A549 (cell line): ENCODE results near the gene XPO1. TPM values are rescaled to one million over a fixed set of nuclear protein-coding genes. Genes with fewer than 3 reads are reported as not detected.

Source experiments
- ATAC-seq, 2 experiments: fragments of 200-7000 bp in 1 of 2; fragments of >200 bp in 1 of 2; cut with Nextera tagmentation in 1 of 2; cut with Tn5 transposase in 1 of 2; 3 replicates each; pipeline versions ENCODE4 v1.8.0 to v1.9.1; 2018 to 2020; ENCODE audit warnings: mild to moderate bottlenecking in 1 of 2, moderate library complexity in 1 of 2
- CTCF ChIA-PET: fragments of 300-600 bp; sonication (Branson Sonifier 250); formaldehyde crosslinking; extraction: SDS; loops from one replicate; lab custom pipeline; 2021; ENCODE audit warnings: antibody characterized with exemption, inconsistent platforms; lab: Yijun Ruan, JAX
- POLR2A ChIA-PET: fragments of 350-600 bp; formaldehyde crosslinking; extraction: SDS; loops from one replicate; lab custom pipeline; 2021; ENCODE audit warnings: antibody characterized with exemption, inconsistent platforms; lab: Yijun Ruan, JAX
- DNase-seq, 2 experiments: peaks; one replicate each; pipeline versions ENCODE4 v3.0.0 to v3.0.0-alpha.2; 2011 to 2016; ENCODE audit warnings: low read depth in 1 of 2, low spot score in 1 of 2
- FAIRE-seq: peaks from 2 replicates; lab custom pipeline; 2011; peaks lifted over from hg19 to GRCh38; lab: Jason Lieb, UNC
- H3K27ac ChIP-seq, 2 experiments: fragments of >200 bp; sonication (Bioruptor Twin); formaldehyde crosslinking; 3 replicates each; pipeline ENCODE4 v1.5.1; 2016 to 2017
- H3K4me1 ChIP-seq: fragments of >200 bp; sonication (Bioruptor Twin); formaldehyde crosslinking; 3 replicates; pipeline ENCODE4 v1.6.1; 2016
- H3K4me2 ChIP-seq: fragments of >200 bp; sonication (Bioruptor Twin); formaldehyde crosslinking; 3 replicates; pipeline ENCODE4 v1.6.1; 2016
- H3K4me3 ChIP-seq: fragments of >200 bp; sonication (Bioruptor Twin); formaldehyde crosslinking; 3 replicates; pipeline ENCODE4 v1.5.1; 2016
- H3K9me3 ChIP-seq: fragments of >200 bp; sonication (Bioruptor Twin); formaldehyde crosslinking; 3 replicates; pipeline ENCODE4 v1.6.1; 2016
- BHLHE40 ChIP-seq: IDR thresholded peaks from 2 replicates; pipeline ENCODE4 v1.6.1; 2012; ENCODE audit warnings: low read depth, low read length, inconsistent platforms
- CEBPB ChIP-seq, 2 experiments: fragments of >200 bp in 1 of 2; sonication (Bioruptor Twin) in 1 of 2; formaldehyde crosslinking in 1 of 2; IDR thresholded peaks; 2 replicates each; pipeline ENCODE4 v1.6.1; 2012 to 2016
- FOSL2 ChIP-seq, 2 experiments: fragments of 450-650 bp in 1 of 2; fragments of >200 bp in 1 of 2; sonication (Bioruptor Twin) in 1 of 2; formaldehyde crosslinking; IDR thresholded peaks; 2 replicates each; pipeline versions ENCODE4 v1.5.0 to v1.6.1; 2016 to 2020; ENCODE audit warnings: mild to moderate bottlenecking in 1 of 2, moderate library complexity in 1 of 2
- FOXS1 ChIP-seq: fragments of 250-450 bp; sonication (Bioruptor Pico); IDR thresholded peaks from 2 replicates; pipeline ENCODE4 v1.5.0; 2020; ENCODE audit warnings: mild to moderate bottlenecking, moderate library complexity
- HDAC2 ChIP-seq: fragments of 200-600 bp; sonication (generic); IDR thresholded peaks from 2 replicates; pipeline ENCODE4 v1.6.1; 2016
- HEYL ChIP-seq: fragments of 250-450 bp; sonication (Bioruptor Pico); IDR thresholded peaks from 2 replicates; pipeline ENCODE4 v1.8.0; 2021; ENCODE audit warnings: mild to moderate bottlenecking, moderate library complexity
- HOXB13 ChIP-seq: fragments of 250-450 bp; sonication (Bioruptor Pico); IDR thresholded peaks from 2 replicates; pipeline ENCODE4 v1.5.0; 2020; ENCODE audit warnings: low read depth, mild to moderate bottlenecking, moderate library complexity
- JUN ChIP-seq, 2 experiments: fragments of >200 bp; sonication (Bioruptor Twin); formaldehyde crosslinking; IDR thresholded peaks; 2 replicates in 1 of 2; 3 replicates in 1 of 2; pipeline ENCODE4 v1.6.1; 2016 to 2017
- KDM5A ChIP-seq: fragments of 200-600 bp; sonication (generic); IDR thresholded peaks from 2 replicates; pipeline ENCODE4 v1.6.1; 2016; ENCODE audit warnings: antibody characterized with exemption, mild to moderate bottlenecking
- MYC ChIP-seq: IDR thresholded peaks from 2 replicates; pipeline ENCODE4 v1.6.1; 2012; ENCODE audit warnings: mild to moderate bottlenecking, inconsistent platforms, low read length, improper control_type of control experiment, borderline replicate concordance
- NFE2L2 ChIP-seq: fragments of 150-350 bp; conservative IDR thresholded peaks from 2 replicates; pipeline ENCODE4 v1.6.1; 2014; ENCODE audit warnings: low read length
- NR3C1 ChIP-seq: fragments of >200 bp; sonication (Bioruptor Twin); formaldehyde crosslinking; IDR thresholded peaks from 3 replicates; pipeline ENCODE4 v1.6.1; 2017
- RCOR1 ChIP-seq: fragments of 150-350 bp; IDR thresholded peaks from 2 replicates; pipeline ENCODE4 v1.6.1; 2014; ENCODE audit warnings: antibody characterized with exemption, low read length, low read depth
- SMC3 ChIP-seq: fragments of >200 bp; sonication (Bioruptor Twin); formaldehyde crosslinking; IDR thresholded peaks from 3 replicates; pipeline ENCODE4 v1.6.1; 2018; ENCODE audit warnings: inconsistent platforms
- SREBF2 ChIP-seq: fragments of 450-650 bp; IDR thresholded peaks from 2 replicates; pipeline ENCODE4 v1.6.1; 2014; ENCODE audit warnings: mild to moderate bottlenecking, moderate library complexity
- TP53 ChIP-seq: fragments of 250-450 bp; sonication (Bioruptor Pico); IDR thresholded peaks from 2 replicates; pipeline ENCODE4 v1.5.0; 2021; ENCODE audit warnings: mild to moderate bottlenecking, moderate library complexity
- ZC3H11A ChIP-seq: fragments of 450-650 bp; IDR thresholded peaks from 2 replicates; pipeline ENCODE4 v1.6.1; 2014; ENCODE audit warnings: antibody characterized with exemption, mild to moderate bottlenecking
- ZNF302 ChIP-seq: fragments of 250-450 bp; sonication (Bioruptor Pico); IDR thresholded peaks from 2 replicates; pipeline ENCODE4 v1.9.0; 2021; ENCODE audit warnings: inconsistent platforms, mild to moderate bottlenecking, moderate library complexity
- WGBS: methylation state at CpG from one replicate; pipeline ENCODE4 v1.1.6; 2017; ENCODE audit errors: missing lambda C conversion rate; 5-methylcytosine and 5-hydroxymethylcytosine counted together
- polyA plus RNA-seq, 4 experiments: library from polyadenylated mRNA; depleted of rRNA in 3 of 4; stranded (reverse); fragments of >200 nt; fragmentation: RNase III in 1 of 4; extraction: RNeasy Plus Mini Kit Qiagen cat#74134 plus additional on column Dnase treatment in 1 of 4; gene quantifications; 2 replicates in 3 of 4; 3 replicates in 1 of 4; pipeline ENCODE4 v1.2.3, GENCODE V29; 2011 to 2017
- TF ChIP-seq, protein P1 (sequence below): fragments of >200 bp; sonication (Bioruptor Twin); formaldehyde crosslinking; IDR thresholded peaks from 3 replicates; pipeline ENCODE4 v1.5.1; 2016

Gene XPO1
- polyA plus RNA-seq, 2 of the 4 experiments (the other 2 are of a cell fraction): 152 to 216 TPM

DNA sequence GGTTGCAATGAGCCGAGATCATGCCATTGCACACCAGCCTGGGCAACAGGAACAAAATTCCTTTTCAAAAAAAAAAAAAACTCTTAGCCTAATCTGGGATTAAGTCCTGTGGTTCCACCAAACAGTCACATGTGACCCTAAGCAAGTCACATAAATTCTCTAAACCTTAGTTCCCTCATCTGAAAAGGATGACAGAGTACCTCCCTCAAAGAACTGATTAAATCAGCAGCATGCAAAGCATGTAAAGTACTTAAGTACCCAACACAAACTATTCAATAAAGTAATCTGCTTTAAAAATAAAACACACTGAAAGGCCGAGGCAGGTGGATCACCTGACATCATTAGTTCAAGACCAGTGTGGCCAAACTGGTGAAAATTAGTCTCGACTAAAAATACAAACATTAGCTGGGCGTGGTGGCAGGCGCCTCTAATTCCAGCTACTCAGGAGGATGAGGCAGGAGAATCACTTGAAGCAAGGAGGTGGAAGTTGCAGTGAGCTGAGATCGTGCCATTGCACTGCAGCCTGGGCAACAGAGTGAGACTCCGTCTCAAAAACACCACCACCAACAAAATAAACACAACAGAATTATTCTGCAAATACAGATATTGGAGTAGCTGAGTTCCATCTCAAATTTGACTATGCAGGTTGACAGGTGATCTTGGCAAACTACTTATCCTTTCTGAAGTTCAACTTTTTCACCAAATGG is 74.2 kb downstream of the XPO1 start (continued):
- TF ChIP-seq, protein P1, sequence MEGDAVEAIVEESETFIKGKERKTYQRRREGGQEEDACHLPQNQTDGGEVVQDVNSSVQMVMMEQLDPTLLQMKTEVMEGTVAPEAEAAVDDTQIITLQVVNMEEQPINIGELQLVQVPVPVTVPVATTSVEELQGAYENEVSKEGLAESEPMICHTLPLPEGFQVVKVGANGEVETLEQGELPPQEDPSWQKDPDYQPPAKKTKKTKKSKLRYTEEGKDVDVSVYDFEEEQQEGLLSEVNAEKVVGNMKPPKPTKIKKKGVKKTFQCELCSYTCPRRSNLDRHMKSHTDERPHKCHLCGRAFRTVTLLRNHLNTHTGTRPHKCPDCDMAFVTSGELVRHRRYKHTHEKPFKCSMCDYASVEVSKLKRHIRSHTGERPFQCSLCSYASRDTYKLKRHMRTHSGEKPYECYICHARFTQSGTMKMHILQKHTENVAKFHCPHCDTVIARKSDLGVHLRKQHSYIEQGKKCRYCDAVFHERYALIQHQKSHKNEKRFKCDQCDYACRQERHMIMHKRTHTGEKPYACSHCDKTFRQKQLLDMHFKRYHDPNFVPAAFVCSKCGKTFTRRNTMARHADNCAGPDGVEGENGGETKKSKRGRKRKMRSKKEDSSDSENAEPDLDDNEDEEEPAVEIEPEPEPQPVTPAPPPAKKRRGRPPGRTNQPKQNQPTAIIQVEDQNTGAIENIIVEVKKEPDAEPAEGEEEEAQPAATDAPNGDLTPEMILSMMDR: no peak

GRCh38 chr2:61461404-61461803 is 76.8 kb downstream of the XPO1 start:
- TF ChIP-seq FOXS1 (CRISPR knock-in tag): no peak
- no peak for TF ChIP-seq ZNF302 (CRISPR knock-in tag)
- no peak for TF ChIP-seq SREBF2
- no peak for TF ChIP-seq NFE2L2
- no peak for TF ChIP-seq KDM5A
- TF ChIP-seq CEBPB (IDR thresholded peaks at IDR 0.05): no peak
- no peak for TF ChIP-seq HOXB13 (CRISPR knock-in tag)
- TF ChIP-seq NR3C1: no peak
- TF ChIP-seq HDAC2: no peak
- TF ChIP-seq TP53 (CRISPR knock-in tag): no peak
- TF ChIP-seq BHLHE40: no peak
- TF ChIP-seq SMC3: no peak
- TF ChIP-seq RCOR1: no peak
- no peak for TF ChIP-seq ZC3H11A
- no peak for TF ChIP-seq HEYL
- 96% methylated on average over 2 of the region's 2 CpGs for WGBS
- FAIRE-seq: no peak
- no peak for DNase-seq
- ChIA-PET POLR2A (no interaction called here), CTCF (interaction anchor here (1.0 kb wide), 1 partner anchor 25 kb away, joined by 4 read pairs; no protein-coding TSS in a partner anchor)
- Histone ChIP-seq H3K27ac (peak overlapping the region; percentile 75 to 88; a peak in 1 of 6 replicates), H3K4me2 (no peak overlapping the region), H3K9me3 (no peaks in the 10 kb centered on the region), H3K4me1 (peaks cover 70% of the 10 kb centered on the region), H3K4me3 (no peak overlapping the region)
- ATAC-seq: no peak

DNA sequence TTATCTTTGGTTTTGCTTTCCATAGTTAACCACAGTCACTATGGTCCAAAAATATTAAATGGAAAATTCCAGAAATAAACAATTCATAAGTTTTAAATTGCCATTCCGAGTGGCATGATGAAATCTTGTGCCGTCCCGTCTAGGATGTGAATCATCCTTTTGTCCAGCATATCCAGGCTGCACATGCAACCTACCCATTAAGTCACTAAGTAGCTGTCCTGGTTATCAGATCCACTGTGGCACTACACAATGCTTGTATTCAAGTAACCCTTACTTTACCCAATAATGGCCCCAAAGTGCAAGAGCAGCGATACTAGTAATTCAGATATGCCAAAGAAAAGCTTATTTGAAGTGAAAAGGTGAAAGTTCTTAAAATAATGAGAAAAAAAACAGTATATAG is 78.0 kb downstream of the XPO1 start:
- no peak for TF ChIP-seq JUN (IDR thresholded peaks at IDR 0.05)
- peak; percentile 59; the same call in 1 of the 2 replicates for TF ChIP-seq FOSL2 (IDR thresholded peaks at IDR 0.05)
- peak; percentile 65 for TF ChIP-seq FOSL2 (CRISPR knock-in tag; IDR thresholded peaks at IDR 0.05)
- TF ChIP-seq MYC: no peak
- TF ChIP-seq CEBPB (IDR thresholded peaks at IDR 0.05): peak; percentile 47 to 64; a peak in 3 of 4 replicates
- TF ChIP-seq FOXS1 (CRISPR knock-in tag): no peak
- peak overlapping the region; percentile 75 to 88 for H3K27ac ChIP-seq
- CTCF ChIA-PET: interaction anchor here (1.0 to 1.6 kb wide), 3 partner anchors 8 to 34 kb away, joined by 3 to 5 read pairs (median 5); no protein-coding TSS in a partner anchor

More for the DNA sequence above, 78.0 kb downstream of the XPO1 start:
- Histone ChIP-seq H3K4me3 (no peak overlapping the region), H3K4me1 (peaks cover 68% of the 10 kb centered on the region), H3K9me3 (no peaks in the 10 kb centered on the region), H3K4me2 (peak overlapping the region; percentile 61)
- FAIRE-seq (no peak), DNase-seq (peak in 1 of 2 experiments; percentile 64), ATAC-seq (peak; percentile 73 to 94)
- POLR2A ChIA-PET: interaction anchor here (0.7 kb wide), 1 partner anchor 12 kb away, joined by 3 read pairs; no protein-coding TSS in a partner anchor
- WGBS: 25% methylated on average over 4 of the region's 4 CpGs
